HG03159 (cell line): Measurements from ENCODE around the gene KIF5C.

Experiments used
- ATAC-seq: cut with Tn5 transposase; IDR thresholded peaks from one replicate; pipeline ENCODE4 v1.9.1; 2021; ENCODE audit warnings: mild to moderate bottlenecking, moderate library complexity; ENCODE audit not compliant: unreplicated experiment

KIF5C gene

GRCh38 chr2:148922776-148923475 lies 47.9 kb downstream of the KIF5C start:
- ATAC-seq, result no peak

DNA sequence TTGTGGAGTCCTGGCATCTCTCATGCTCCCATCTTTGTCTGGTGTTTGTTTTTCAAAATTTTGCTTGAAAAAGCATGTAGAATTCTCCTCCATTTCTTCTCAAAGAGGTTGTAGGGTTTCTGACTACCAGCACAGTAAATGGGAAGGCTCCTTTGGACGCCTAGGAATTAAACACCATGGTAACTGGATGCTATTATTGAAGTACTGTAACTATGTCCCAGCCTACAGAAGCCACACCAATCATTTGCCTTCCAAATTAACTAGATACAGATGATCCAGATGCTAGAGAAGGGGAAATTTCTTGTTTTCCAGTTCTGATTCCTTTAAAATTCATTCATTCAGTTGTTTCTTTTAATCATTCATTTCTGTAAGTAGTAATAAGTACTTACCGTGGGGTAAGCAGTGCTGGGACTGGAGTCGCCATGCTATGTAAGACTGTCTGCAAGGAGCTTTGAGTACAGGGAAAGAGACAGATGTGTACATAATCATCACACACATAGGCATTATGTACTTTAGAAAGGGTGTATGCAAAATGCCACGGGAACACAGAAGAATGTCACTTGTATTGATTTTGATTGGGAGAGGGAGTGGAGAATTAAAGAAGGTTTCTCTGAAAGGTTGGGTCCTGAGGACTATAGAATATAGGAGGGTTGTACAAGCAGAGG lies 49.6 kb downstream of the KIF5C start:
- no peak for ATAC-seq

DNA sequence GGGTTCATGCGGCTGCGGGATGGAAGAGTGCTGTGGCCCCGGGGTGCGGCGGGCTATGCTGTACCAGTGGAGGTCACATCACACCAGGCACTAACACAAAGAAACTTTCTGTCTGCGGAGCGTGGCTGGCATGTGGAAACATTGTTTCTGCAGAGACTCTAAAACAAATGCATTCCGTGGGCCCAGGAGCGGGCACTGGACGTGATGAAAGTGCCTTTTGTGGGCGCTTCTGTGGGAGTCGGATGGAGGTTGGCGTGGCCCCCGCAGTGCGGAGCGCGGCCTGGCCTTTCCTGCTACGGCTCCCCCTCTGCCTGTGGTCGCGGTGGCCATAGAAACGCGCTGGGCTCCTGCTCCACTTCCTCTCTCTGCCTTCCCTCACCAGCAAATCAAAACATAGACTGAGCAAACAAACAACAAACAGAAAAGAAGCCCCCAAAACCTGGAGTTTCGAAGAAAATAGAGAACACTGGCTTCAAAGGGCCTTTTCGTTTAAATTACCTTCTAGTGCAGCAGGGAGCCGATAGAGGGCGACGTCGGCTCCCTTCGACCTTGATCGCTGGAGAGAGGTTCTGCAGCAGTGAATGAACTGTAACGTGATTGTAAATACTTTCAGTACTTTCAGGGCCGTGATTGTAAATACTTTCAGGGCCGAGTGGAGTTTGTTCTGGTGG lies 51.4 kb downstream of the KIF5C start:
- peak; percentile 90 for ATAC-seq

- ATAC-seq, result peak; percentile 51
Measured at GRCh38 chr2:148926981-148927401, 52.0 kb downstream of the KIF5C start.

DNA sequence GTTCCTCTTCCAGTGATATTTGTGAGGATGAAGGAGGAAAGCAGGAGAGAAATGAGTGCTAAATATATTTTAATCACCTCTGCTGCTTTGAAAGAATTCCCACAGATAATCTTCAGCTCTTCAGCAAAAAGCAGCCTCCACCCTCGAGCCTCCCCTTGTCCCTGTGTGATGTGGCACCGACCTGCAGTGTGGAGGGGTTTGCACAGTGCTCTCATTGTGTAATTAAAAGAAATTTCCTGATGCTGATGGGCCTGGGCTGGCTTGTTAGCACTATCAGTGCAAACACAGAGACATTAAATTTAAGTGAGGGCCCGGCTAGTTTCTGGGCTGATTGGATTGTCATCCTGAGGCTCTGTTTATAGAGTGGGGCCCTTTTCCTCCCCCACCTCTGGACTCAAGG lies 53.4 kb downstream of the KIF5C start:
- ATAC-seq, result no peak

DNA sequence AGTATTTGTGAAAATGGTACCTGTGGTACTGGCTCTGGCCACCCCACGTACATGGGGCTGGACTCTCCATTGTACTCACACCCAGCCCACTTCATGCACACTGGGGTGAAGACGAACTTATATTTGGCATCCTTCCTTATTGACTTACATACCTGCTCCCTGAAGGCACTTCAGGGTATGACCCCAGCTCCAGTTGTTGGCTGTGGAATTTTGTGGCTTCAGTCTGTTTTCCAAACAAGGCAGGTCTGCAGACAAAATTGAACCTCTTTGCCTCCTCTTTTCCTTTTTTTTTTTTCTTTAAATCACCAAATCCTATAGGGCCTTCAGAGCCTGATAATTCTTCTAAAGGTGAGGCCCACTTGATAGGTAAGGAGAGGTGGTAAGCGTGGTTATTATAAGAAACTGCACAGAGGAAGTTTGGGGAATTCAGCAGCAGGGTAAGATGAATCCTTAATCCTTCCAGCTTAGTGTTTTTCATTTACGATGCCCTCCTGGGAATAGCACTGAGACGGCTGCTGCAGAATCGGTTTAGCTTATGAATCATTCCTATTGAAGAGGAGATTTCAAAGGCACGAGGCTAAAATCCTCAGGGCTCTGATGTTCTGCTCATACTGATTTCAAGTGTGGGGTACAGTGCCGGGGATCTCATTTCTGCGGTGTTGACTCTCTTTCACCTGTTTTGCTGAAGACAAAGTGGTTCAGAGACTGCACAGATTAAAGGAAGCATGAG lies 55.2 kb downstream of the KIF5C start:
- ATAC-seq, result no peak

GRCh38 chr2:148932536-148932935 lies 57.5 kb downstream of the KIF5C start:
- ATAC-seq, result no peak

DNA sequence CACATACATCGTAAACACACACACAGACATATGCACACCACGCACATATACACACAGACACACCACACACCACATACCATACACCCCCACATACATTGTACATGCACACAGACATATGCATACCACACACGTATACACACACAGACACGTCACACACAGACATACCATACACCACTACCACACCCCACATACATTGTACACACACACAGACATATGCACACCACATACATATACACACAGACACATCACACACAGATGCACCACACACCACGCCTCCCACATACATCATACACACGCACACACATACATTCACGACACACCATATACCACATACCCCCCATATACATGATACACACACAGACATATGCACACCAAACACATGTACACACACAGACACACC lies 58.4 kb downstream of the KIF5C start:
- no peak for ATAC-seq

- ATAC-seq, result no peak
Measured at GRCh38 chr2:148935791-148936190, 60.8 kb downstream of the KIF5C start.

DNA sequence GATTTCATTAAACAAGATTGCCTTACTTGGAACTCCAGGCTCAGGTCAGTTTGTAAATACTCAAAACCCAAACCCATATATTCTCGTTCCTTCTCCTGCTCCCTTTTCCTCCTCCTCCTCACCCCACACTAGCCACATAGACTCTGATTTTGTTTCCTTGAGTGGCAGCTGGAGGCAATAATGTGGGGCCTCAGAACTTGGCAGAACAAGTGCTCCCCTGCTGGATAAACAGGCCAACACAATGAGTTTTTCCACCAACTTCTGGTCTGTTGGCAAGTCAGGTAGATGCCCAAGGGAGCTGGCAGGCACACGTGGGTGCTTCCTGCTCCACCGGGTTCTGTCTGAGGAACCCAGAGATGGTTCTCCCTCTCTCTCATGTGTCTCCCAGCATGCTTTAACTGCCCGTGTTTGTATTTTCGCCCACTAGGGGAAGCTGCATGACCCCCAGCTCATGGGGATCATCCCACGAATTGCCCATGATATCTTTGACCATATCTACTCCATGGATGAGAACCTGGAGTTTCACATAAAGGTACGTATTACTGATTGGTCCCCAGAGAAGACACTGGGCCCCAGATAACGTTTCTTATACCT lies 61.9 kb downstream of the KIF5C start:
- no peak for ATAC-seq

- no peak for ATAC-seq
Measured at GRCh38 chr2:148939271-148939670, 64.2 kb downstream of the KIF5C start.

DNA sequence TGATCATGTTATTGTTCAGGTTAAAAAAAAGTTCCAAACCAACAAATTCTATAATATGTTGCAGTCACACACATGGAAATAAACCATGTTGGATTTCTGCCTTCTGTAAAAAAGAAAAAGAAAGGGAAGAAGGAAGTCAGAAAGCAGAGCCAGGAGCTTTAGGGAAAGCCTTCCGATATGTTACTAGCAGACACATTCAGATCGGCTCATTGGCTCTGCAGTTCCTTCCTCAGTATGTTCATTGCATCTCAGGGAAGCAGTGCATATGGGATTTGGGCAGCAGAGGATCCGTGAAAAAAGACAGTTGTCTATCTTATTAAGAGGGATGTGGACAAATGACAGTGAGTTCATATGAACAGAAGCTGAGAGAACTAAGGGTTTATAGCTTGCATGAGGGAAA lies 68.1 kb downstream of the KIF5C start:
- no peak for ATAC-seq

DNA sequence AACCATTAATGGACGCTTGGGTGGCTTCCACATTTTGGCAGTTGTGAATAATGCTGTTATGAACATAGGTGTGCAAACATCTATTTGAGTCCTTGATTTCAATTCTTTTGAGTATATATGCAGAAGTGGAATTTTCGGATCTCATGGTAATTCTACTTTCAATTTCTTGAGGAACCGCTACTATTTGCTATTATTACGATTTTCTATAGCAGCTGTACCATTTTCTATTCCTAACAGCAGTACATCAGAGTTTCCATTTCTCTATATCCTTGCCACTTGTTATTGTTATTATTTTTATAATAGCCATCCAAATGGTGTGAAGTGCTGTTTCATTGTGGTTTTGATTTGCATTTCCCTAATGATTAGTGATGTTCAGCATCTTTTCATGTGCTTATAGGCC lies 69.5 kb downstream of the KIF5C start:
- ATAC-seq, result no peak

DNA sequence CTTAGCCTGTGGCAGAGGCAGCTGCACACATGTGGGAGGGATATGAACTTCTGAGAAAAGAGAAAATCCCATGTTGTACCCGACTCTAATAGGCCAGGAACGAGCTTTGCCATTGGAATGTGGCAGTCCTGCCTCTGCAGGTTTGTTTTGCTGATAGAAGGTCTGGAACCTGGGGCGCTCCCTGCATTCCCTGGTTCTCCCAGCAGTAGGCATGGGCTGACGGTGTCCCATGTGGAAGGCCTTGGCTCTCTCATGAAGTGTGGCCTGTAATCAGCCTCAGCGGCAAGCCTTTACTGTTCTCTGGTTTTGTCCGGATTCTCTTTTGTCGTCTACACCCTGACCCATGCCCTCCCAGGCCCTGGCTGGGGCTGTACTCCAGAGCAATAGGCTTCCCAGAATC lies 72.3 kb downstream of the KIF5C start:
- ATAC-seq, result no peak

- no peak for ATAC-seq
Measured at GRCh38 chr2:148948868-148949267, 73.8 kb downstream of the KIF5C start.

- ATAC-seq, result no peak
Measured at GRCh38 chr2:148949348-148949747, 74.3 kb downstream of the KIF5C start.

DNA sequence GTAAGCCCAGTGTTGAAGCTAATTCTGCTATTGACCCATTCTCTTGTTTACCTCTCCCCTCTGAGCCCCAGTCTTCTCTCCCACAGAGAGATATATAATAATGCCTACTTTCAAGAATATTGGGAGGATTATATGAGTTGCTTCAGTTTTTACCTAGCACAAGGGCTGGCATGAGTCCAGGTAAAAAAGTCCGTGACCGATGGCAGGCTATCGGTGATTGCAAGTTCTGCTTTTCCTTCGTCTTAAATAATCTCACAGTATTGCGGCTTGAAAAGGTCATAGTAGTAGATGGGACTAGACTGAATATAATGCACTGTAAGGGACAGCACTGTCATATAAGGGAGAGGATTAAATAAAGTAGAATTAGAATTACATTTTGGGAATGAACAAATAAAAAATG lies 77.6 kb downstream of the KIF5C start:
- ATAC-seq, result no peak

DNA sequence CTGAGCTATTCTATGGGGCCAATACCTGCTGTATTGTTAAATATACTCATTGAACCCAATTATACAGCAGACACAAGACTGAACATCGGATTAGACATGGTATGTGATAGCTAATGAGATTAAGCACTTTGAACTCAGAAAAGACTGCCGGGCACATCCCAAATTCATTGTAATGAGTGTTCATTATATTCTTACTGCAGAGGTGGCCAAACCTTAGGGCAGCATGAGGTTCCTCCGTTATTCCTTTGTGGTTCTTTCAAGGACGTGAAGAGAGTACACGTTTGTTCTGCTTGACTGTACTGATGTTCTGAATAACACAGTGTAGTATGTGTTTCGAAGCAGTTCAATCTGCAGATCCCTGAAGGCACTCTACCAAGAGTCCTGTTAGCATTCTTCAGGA lies 78.4 kb downstream of the KIF5C start:
- ATAC-seq, result no peak

DNA sequence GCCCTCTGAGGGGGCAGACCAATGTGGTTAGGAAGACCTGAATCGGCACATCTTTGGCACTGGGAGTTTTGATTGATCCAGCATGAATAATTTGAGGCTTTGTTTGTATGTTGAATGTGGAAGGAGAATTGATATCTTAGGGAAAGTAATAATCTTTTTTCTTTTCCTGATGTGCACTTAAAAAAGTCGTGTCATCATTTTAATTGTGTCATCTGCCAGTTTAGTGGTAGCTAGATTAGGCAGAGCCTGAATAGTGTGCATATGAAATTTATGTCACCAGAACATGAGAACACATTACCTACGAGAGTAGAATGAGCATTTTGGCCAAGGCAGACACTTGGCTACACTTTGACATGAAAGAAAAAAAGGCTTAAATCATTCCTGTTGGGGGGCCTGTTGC lies 79.5 kb downstream of the KIF5C start:
- ATAC-seq, result no peak

- no peak for ATAC-seq
Measured at GRCh38 chr2:148955798-148956197, 80.8 kb downstream of the KIF5C start.

DNA sequence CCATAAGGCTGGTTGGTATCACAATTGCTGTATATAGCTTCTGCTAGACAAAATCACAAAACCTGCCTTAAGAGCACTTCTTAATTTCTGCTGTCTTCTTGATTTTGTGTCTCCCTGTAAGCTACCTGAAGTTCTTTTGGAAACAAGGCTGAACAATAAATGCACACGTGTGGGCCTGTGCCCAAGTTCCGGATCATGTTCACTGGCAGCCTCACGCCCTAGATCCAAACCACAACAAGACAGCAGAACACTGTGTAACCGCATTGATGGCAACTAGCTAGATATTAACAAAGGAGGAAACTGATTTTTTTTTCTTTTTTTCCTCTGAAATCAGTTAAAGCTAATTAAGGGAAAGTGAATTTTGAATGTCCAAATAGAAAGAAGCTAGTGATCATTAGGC lies 82.0 kb downstream of the KIF5C start:
- ATAC-seq, result no peak
